RWPE1 (cell line): ENCODE results near the gene KRT78.

Experiments used
- CTCF ChIA-PET: fragments of 350-600 bp; sonication (Branson Sonifier 250); formaldehyde crosslinking; extraction: SDS; loops from one replicate; lab custom pipeline; 2021; lab: Yijun Ruan, JAX
- POLR2A ChIA-PET: fragments of 400-600 bp; formaldehyde crosslinking; extraction: SDS; loops from one replicate; lab custom pipeline; 2020; ENCODE audit warnings: antibody characterized with exemption; ENCODE audit not compliant: low non-redundant PET; lab: Yijun Ruan, JAX
- DNase-seq: peaks from one replicate; pipeline ENCODE4 v3.0.0; 2012; ENCODE audit warnings: low spot score
- H3K27ac ChIP-seq: fragments of 450-650 bp; 2 replicates; pipeline ENCODE4 v1.5.1; 2017
- CTCF ChIP-seq: fragments of 450-650 bp; conservative IDR thresholded peaks from 2 replicates; pipeline ENCODE4 v1.5.1; 2017; ENCODE audit warnings: low read depth, mild to moderate bottlenecking

The KRT78 gene

GRCh38 chr12:52827499-52828090 lies 21.2 kb downstream of the KRT78 start:
- no peak for TF ChIP-seq CTCF
- POLR2A ChIA-PET = no interaction called here
- no peak overlapping the region for H3K27ac ChIP-seq
- no peak for DNase-seq
- CTCF ChIA-PET = no interaction called here

- DNase-seq = no peak
- no peak overlapping the region for H3K27ac ChIP-seq
- POLR2A ChIA-PET = no interaction called here
- CTCF ChIA-PET = no interaction called here
- no peak for TF ChIP-seq CTCF
Measured at GRCh38 chr12:52826611-52827498, 21.9 kb downstream of the KRT78 start.

GRCh38 chr12:52825961-52826360 lies 22.8 kb downstream of the KRT78 start:
- no peak for DNase-seq
- ChIA-PET POLR2A (no interaction called here), CTCF (no interaction called here)
- no peak for TF ChIP-seq CTCF
- no peak overlapping the region for H3K27ac ChIP-seq

- H3K27ac ChIP-seq = no peak overlapping the region
- ChIA-PET CTCF (no interaction called here), POLR2A (no interaction called here)
- TF ChIP-seq CTCF = no peak
- DNase-seq = no peak
Measured at GRCh38 chr12:52824741-52825410, 23.9 kb downstream of the KRT78 start.

- TF ChIP-seq CTCF = no peak
- no peak overlapping the region for H3K27ac ChIP-seq
- DNase-seq = no peak
- CTCF ChIA-PET = no interaction called here
- POLR2A ChIA-PET = no interaction called here
Measured at GRCh38 chr12:52823761-52824450, 24.9 kb downstream of the KRT78 start.
